ENCODE measurements around the gene PUSL1.

DNA sequence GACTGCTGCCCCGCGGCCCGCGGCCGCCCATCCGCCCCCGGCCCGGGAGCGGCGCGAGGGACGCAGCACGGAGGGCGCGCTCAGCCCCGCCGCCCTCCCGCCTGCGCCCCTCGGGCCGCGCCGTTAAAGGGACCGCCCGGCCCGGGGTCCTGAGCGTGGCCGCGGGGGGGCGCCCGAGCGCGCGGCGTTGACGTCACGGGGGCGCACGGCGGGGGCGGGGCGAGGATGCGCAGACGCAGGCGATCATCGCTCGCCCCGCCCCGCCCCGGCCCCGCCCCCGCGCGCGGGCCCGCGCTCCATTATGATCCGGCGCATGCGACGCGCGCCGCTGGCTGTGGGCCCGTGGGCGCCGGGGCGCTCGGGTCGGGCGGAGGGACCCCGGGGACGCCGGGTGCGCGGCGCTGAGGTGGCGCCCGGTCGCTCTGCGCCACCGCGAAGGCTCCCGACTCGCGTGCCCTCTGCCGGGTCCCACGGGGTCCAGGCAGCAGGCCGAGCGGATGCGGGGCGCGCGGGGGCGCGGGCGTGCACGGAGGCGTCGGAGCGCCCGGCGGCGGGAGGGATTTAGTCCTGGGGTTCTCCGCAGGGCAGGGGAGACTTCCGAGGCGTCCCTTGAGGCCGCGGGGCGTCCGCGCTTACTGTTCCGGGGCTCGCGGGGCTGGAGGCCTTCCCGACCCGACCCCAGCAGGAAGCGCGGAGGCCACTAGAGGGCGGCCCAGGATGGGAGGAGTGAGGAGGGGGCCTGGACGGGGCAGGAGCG is 41.0 kb downstream of the PUSL1 start, which contains the start of gene DVL1:
- no peak for TF ChIP-seq GATA3 (IDR thresholded peaks at IDR 0.05; ENCODE audit: low read depth, low read length)
- no peak for TF ChIP-seq GATA2 (IDR thresholded peaks at IDR 0.05; ENCODE audit: low read depth, low read length)

Measured in SH-SY5Y (cell line).